HCT116 (cell line): ENCODE data around the gene RAB27B. TPM values are rescaled to one million over a fixed set of nuclear protein-coding genes. Genes with fewer than 3 reads are reported as not detected.

Experiments
- ATAC-seq: fragments of 200-7000 bp; cut with Tn5 transposase; 2 replicates; pipeline ENCODE4 v1.9.1; 2020; ENCODE audit warnings: mild to moderate bottlenecking, moderate library complexity
- BruUV-seq: library from RNA; stranded (reverse); fragments of 400-500 nt; replicated peaks from 2 replicates; lab custom pipeline; 2021; lab: Mats Ljungman, UMichigan
- CTCF ChIA-PET: fragments of 300-600 bp; sonication (Branson Sonifier 250); formaldehyde crosslinking; loops from one replicate; lab custom pipeline; 2021; ENCODE audit warnings: antibody characterized with exemption; lab: Charles Lee
- POLR2A ChIA-PET: fragments of 300-600, 350-600 bp; sonication (Branson Sonifier 250); formaldehyde crosslinking; loops from one replicate; lab custom pipeline; 2021; ENCODE audit warnings: antibody characterized with exemption; lab: Charles Lee
- RAD21 ChIA-PET, 2 experiments: fragments of 300-600 bp; sonication (Branson Sonifier 250); formaldehyde crosslinking; loops; one replicate each; lab custom pipeline; 2023; ENCODE audit warnings: low total read pairs in 2 of 2; ENCODE audit not compliant: uncharacterized antibody in 2 of 2, unreplicated experiment in 2 of 2, low non-redundant PET in 1 of 2; lab: Charles Lee
- DNase-seq: peaks from one replicate; pipeline ENCODE4 v3.0.0-alpha.2; 2010; ENCODE audit warnings: low read depth, low spot score
- H2AFZ ChIP-seq: fragments of 200-600 bp; shearing (Covaris generic), sonication (generic); 2 replicates; pipeline ENCODE4 v1.6.1; 2017; ENCODE audit warnings: low read depth, mixed run types, mixed read lengths, antibody characterized with exemption, low read length; ENCODE audit not compliant: poor library complexity, severe bottlenecking
- H3K27ac ChIP-seq: 2 replicates; pipeline ENCODE4 v1.5.1; 2012; ENCODE audit warnings: low read depth, low read length
- H3K27me3 ChIP-seq: fragments of 200-600 bp; sonication (generic); 2 replicates; pipeline ENCODE4 v1.6.1; 2016; ENCODE audit warnings: mixed run types, low read length, mixed read lengths; ENCODE audit not compliant: insufficient read depth
- H3K36me3 ChIP-seq, 2 experiments: fragments of 200-500 bp in 1 of 2; fragments of 200-600 bp in 1 of 2; sonication (Bioruptor generic) in 1 of 2; sonication (generic) in 1 of 2; 2 replicates each; pipeline versions ENCODE4 v1.5.1 to v1.6.1; 2014 to 2016; ENCODE audit warnings: low read length in 2 of 2, inconsistent platforms in 1 of 2, mixed read lengths in 1 of 2, mixed run types in 1 of 2; ENCODE audit not compliant: insufficient read depth in 2 of 2, control insufficient read depth in 1 of 2
- H3K4me1 ChIP-seq, 2 experiments: fragments of 200-600 bp in 1 of 2; sonication (generic) in 1 of 2; 2 replicates each; pipeline versions ENCODE4 v1.5.1 to v1.6.1; 2012 to 2017; ENCODE audit warnings: low read length in 2 of 2, inconsistent platforms in 1 of 2, mild to moderate bottlenecking in 1 of 2, mixed read lengths in 1 of 2, mixed run types in 1 of 2, moderate library complexity in 1 of 2; ENCODE audit not compliant: insufficient read depth in 2 of 2, control insufficient read depth in 1 of 2
- H3K4me2 ChIP-seq: fragments of 200-600 bp; sonication (generic); 2 replicates; pipeline ENCODE4 v1.6.1; 2017; ENCODE audit warnings: mixed run types, low read length, mixed read lengths
- H3K4me3 ChIP-seq, 2 experiments: fragments of 200-600 bp in 1 of 2; sonication (generic) in 1 of 2; replicated peaks in 1 of 2; 2 replicates each; pipeline ENCODE4 v1.5.1; 2011 to 2016; ENCODE audit warnings: low read length in 2 of 2, control low read depth in 1 of 2, low read depth in 1 of 2, mild to moderate bottlenecking in 1 of 2, mixed read lengths in 1 of 2, mixed run types in 1 of 2
- H3K79me2 ChIP-seq: fragments of 200-600 bp; sonication (generic); 2 replicates; pipeline ENCODE4 v1.6.1; 2017; ENCODE audit warnings: mild to moderate bottlenecking, mixed run types, low read length, moderate library complexity, mixed read lengths; ENCODE audit not compliant: insufficient read depth
- H3K9ac ChIP-seq: fragments of 200-600 bp; sonication (generic); 2 replicates; pipeline ENCODE4 v1.6.1; 2016; ENCODE audit warnings: low read length, mixed read lengths
- H3K9me2 ChIP-seq: fragments of 200-600 bp; sonication (generic), shearing (Covaris generic); 2 replicates; pipeline ENCODE4 v1.6.1; 2017; ENCODE audit warnings: mixed run types, mild to moderate bottlenecking, moderate library complexity; ENCODE audit not compliant: insufficient read depth
- H3K9me3 ChIP-seq, 2 experiments: fragments of 200-500 bp in 1 of 2; fragments of 200-600 bp in 1 of 2; sonication (Bioruptor generic) in 1 of 2; sonication (generic) in 1 of 2; 2 replicates each; pipeline ENCODE4 v1.6.1; 2014 to 2017; ENCODE audit warnings: low read length in 2 of 2, mixed read lengths in 2 of 2, inconsistent platforms in 1 of 2, low read depth in 1 of 2, mild to moderate bottlenecking in 1 of 2, mixed run types in 1 of 2, moderate library complexity in 1 of 2; ENCODE audit not compliant: control insufficient read depth in 1 of 2, insufficient read depth in 1 of 2
- H4K20me1 ChIP-seq: fragments of 200-600 bp; sonication (generic), shearing (Covaris generic); 2 replicates; pipeline ENCODE4 v1.6.1; 2017; ENCODE audit warnings: mixed run types, mild to moderate bottlenecking, moderate library complexity; ENCODE audit not compliant: insufficient read depth
- ATF3 ChIP-seq: IDR thresholded peaks from 2 replicates; pipeline ENCODE4 v1.6.1; 2012
- CEBPB ChIP-seq: IDR thresholded peaks from 2 replicates; pipeline ENCODE4 v1.6.1; 2012; ENCODE audit warnings: low read depth
- EGR1 ChIP-seq: IDR thresholded peaks from 2 replicates; pipeline ENCODE4 v1.6.1; 2012; ENCODE audit warnings: low read depth
- ELF1 ChIP-seq: IDR thresholded peaks from 2 replicates; pipeline ENCODE4 v1.6.1; 2012; ENCODE audit warnings: low read depth, borderline replicate concordance
- EZH2 ChIP-seq: fragments of 200-600 bp; sonication (generic); IDR thresholded peaks from 2 replicates; pipeline ENCODE4 v1.6.1; 2017; ENCODE audit warnings: antibody characterized with exemption, mixed run types
- EZH2phosphoT487 ChIP-seq: fragments of 200-600 bp; IDR thresholded peaks from 2 replicates; pipeline ENCODE4 v1.6.1; 2018; ENCODE audit warnings: antibody characterized with exemption, borderline replicate concordance
- FOSL1 ChIP-seq: IDR thresholded peaks from 2 replicates; pipeline ENCODE4 v1.6.1; 2012; ENCODE audit warnings: low read depth
- POLR2AphosphoS5 ChIP-seq: IDR thresholded peaks from 2 replicates; pipeline ENCODE4 v1.6.1; 2011; ENCODE audit warnings: mild to moderate bottlenecking, low read depth, low read length, moderate library complexity
- RAD21 ChIP-seq: IDR thresholded peaks from 2 replicates; pipeline ENCODE4 v1.6.1; 2012; ENCODE audit warnings: low read depth, mild to moderate bottlenecking
- SIN3A ChIP-seq: IDR thresholded peaks from 2 replicates; pipeline ENCODE4 v1.6.1; 2012; ENCODE audit warnings: low read depth
- SP1 ChIP-seq: IDR thresholded peaks from 2 replicates; pipeline ENCODE4 v1.6.1; 2012; ENCODE audit warnings: low read depth
- SRF ChIP-seq: IDR thresholded peaks from 2 replicates; pipeline ENCODE4 v1.6.1; 2012; ENCODE audit warnings: low read depth
- TCF7L2 ChIP-seq: IDR thresholded peaks from 2 replicates; pipeline ENCODE4 v1.7.0; 2011; ENCODE audit warnings: borderline replicate concordance, inconsistent platforms; ENCODE audit not compliant: insufficient read depth, insufficient read length; ENCODE audit errors: extremely low read depth
- YY1 ChIP-seq: IDR thresholded peaks from 2 replicates; pipeline ENCODE4 v1.6.1; 2011; ENCODE audit warnings: low read length, low read depth, moderate library complexity, mild to moderate bottlenecking; ENCODE audit not compliant: insufficient replicate concordance; ENCODE audit errors: extremely low read depth
- ZBTB33 ChIP-seq: IDR thresholded peaks from 2 replicates; pipeline ENCODE4 v1.6.1; 2011; ENCODE audit warnings: mild to moderate bottlenecking, low read length, moderate library complexity; ENCODE audit not compliant: insufficient replicate concordance; ENCODE audit errors: extremely low read depth
- intact Hi-C: fragments of 100-400 bp; cut with micrococcal nuclease; formaldehyde crosslinking; loops from 2 replicates; pipeline ENCODE4 v1.10.0; 2022
- total RNA-seq: library from RNA; stranded (reverse); gene quantifications from one replicate; pipeline ENCODE4 v1.2.1, GENCODE V29; 2021; ENCODE audit not compliant: unreplicated experiment
- TF ChIP-seq, protein P1 (sequence below), 3 experiments: fragments of 200-600 bp in 1 of 3; sonication (generic) in 1 of 3; IDR thresholded peaks in 2 of 3; conservative IDR thresholded peaks in 1 of 3; 2 replicates each; pipeline ENCODE4 v1.5.1; 2012 to 2017; ENCODE audit warnings: low read depth in 2 of 3, low read length in 2 of 3, antibody characterized with exemption in 1 of 3, borderline replicate concordance in 1 of 3, control low read depth in 1 of 3, mild to moderate bottlenecking in 1 of 3, mixed read lengths in 1 of 3, mixed run types in 1 of 3, moderate library complexity in 1 of 3; ENCODE audit not compliant: insufficient read depth in 1 of 3

RAB27B gene
- total RNA-seq, 1 experiment from 2014 or later = 2.2 TPM

GRCh38 chr18:54848121-54848520, 19.8 kb downstream of the RAB27B start:
- POLR2A ChIA-PET = no interaction called here
- H4K20me1 ChIP-seq = no peaks in the 10 kb centered on the region
- no peak overlapping the region for H2AFZ ChIP-seq
- no peak overlapping the region for H3K27ac ChIP-seq
- H3K4me1 ChIP-seq = peaks cover 0 to 7% of the 10 kb centered on the region in 2 experiments; a peak in 1 of 4 replicates
- intact Hi-C loops = no loop called here
- TF ChIP-seq CEBPB (no peak), ATF3 (no peak), EZH2 (no peak), EGR1 (no peak), POLR2AphosphoS5 (no peak), TCF7L2 (no peak), SP1 (no peak), YY1 (no peak)
- H3K4me2 ChIP-seq = no peak overlapping the region
- no peak overlapping the region for H3K9ac ChIP-seq
- RAD21 ChIA-PET = no interaction called here
- ATAC-seq = no peak
- no peaks in the 10 kb centered on the region for H3K9me2 ChIP-seq
- H3K4me3 ChIP-seq = no peak overlapping the region
- no peak for DNase-seq
- no peaks in the 10 kb centered on the region for H3K79me2 ChIP-seq
- CTCF ChIA-PET = no interaction called here
- H3K36me3 ChIP-seq = no peaks in the 10 kb centered on the region
- BruUV-seq = no TSS peak
- H3K9me3 ChIP-seq = no peaks in the 10 kb centered on the region
- no peaks in the 10 kb centered on the region for H3K27me3 ChIP-seq

- Histone ChIP-seq H4K20me1 (no peaks in the 10 kb centered on the region), H3K27ac (no peak overlapping the region), H3K36me3 (no peaks in the 10 kb centered on the region), H3K9me3 (no peaks in the 10 kb centered on the region), H3K79me2 (no peaks in the 10 kb centered on the region), H3K27me3 (no peaks in the 10 kb centered on the region), H3K4me2 (no peak overlapping the region)
- intact Hi-C loops = no loop called here
- no peak for DNase-seq
- BruUV-seq = no TSS peak
- ATAC-seq = no peak
- POLR2A ChIA-PET = no interaction called here
- TF ChIP-seq EZH2phosphoT487 (no peak), TCF7L2 (no peak), FOSL1 (no peak), ATF3 (no peak), SIN3A (no peak), ZBTB33 (no peak), ELF1 (no peak), RAD21 (no peak), SRF (no peak)
- TF ChIP-seq, protein P1, sequence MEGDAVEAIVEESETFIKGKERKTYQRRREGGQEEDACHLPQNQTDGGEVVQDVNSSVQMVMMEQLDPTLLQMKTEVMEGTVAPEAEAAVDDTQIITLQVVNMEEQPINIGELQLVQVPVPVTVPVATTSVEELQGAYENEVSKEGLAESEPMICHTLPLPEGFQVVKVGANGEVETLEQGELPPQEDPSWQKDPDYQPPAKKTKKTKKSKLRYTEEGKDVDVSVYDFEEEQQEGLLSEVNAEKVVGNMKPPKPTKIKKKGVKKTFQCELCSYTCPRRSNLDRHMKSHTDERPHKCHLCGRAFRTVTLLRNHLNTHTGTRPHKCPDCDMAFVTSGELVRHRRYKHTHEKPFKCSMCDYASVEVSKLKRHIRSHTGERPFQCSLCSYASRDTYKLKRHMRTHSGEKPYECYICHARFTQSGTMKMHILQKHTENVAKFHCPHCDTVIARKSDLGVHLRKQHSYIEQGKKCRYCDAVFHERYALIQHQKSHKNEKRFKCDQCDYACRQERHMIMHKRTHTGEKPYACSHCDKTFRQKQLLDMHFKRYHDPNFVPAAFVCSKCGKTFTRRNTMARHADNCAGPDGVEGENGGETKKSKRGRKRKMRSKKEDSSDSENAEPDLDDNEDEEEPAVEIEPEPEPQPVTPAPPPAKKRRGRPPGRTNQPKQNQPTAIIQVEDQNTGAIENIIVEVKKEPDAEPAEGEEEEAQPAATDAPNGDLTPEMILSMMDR (IDR thresholded peaks at IDR 0.05 in 2 of 3, conservative IDR thresholded peaks at IDR 0.05 in 1 of 3; ENCODE audit: borderline replicate concordance in 1 of 3, insufficient read depth in 1 of 3, low read depth in 2 of 3, low read length in 2 of 3) = no peak
- TF ChIP-seq, all 23 proteins: peak for 0
- H3K9ac ChIP-seq = no peak overlapping the region
- ChIA-PET CTCF (no interaction called here), RAD21 (no interaction called here)
- H3K4me3 ChIP-seq = no peak overlapping the region
- H3K9me2 ChIP-seq = no peaks in the 10 kb centered on the region
- H2AFZ ChIP-seq = no peak overlapping the region
- H3K4me1 ChIP-seq = peaks cover 0 to 7% of the 10 kb centered on the region in 2 experiments; a peak in 1 of 4 replicates
These were observed 21.4 kb downstream of the RAB27B start for GRCh38 chr18:54849683-54850082.
